ENCODE results near the gene PSMD7.
"Not testable (repeated sequence)": the region's sequence is repeated elsewhere in the genome, so short reads cannot be mapped to it uniquely, and the experiment has no call there.

The PSMD7 gene

GRCh38 chr16:74297145-74297665, 591 bp downstream of the PSMD7 start:
- DNase-seq: peak; percentile 63

- DNase-seq: no peak
Measured at GRCh38 chr16:74298104-74298503, 1.5 kb downstream of the PSMD7 start.

GRCh38 chr16:74302341-74302740, 5.7 kb downstream of the PSMD7 start:
- DNase-seq: no peak

- DNase-seq: no peak
Measured at GRCh38 chr16:74304164-74304834, 7.7 kb downstream of the PSMD7 start.

- no peak for DNase-seq
Measured at GRCh38 chr16:74304835-74305176, 8.2 kb downstream of the PSMD7 start.

- no peak for DNase-seq
Measured at GRCh38 chr16:74305281-74305680, 8.7 kb downstream of the PSMD7 start.

- no peak for DNase-seq
Measured at GRCh38 chr16:74305978-74306784, 9.6 kb downstream of the PSMD7 start.

GRCh38 chr16:74307383-74307782, 10.8 kb downstream of the PSMD7 start:
- DNase-seq: no peak

- no peak for DNase-seq
Measured at GRCh38 chr16:74309789-74310781, 13.5 kb downstream of the PSMD7 start.

- DNase-seq: no peak
Measured at GRCh38 chr16:74315059-74315458, 18.4 kb downstream of the PSMD7 start.

- no peak for DNase-seq
Measured at GRCh38 chr16:74320707-74321106, 24.1 kb downstream of the PSMD7 start.

GRCh38 chr16:74321356-74321755, 24.7 kb downstream of the PSMD7 start:
- no peak for DNase-seq

- DNase-seq: no peak
Measured at GRCh38 chr16:74322301-74322710, 25.7 kb downstream of the PSMD7 start.

- not testable (repeated sequence) for DNase-seq
Measured at GRCh38 chr16:74324777-74325176, 28.2 kb downstream of the PSMD7 start.

GRCh38 chr16:74325641-74326040, 29.0 kb downstream of the PSMD7 start:
- DNase-seq: no peak

GRCh38 chr16:74328346-74328745, 31.7 kb downstream of the PSMD7 start:
- not testable (repeated sequence) for DNase-seq

GRCh38 chr16:74332469-74332868, 35.9 kb downstream of the PSMD7 start:
- DNase-seq: not testable (repeated sequence)

GRCh38 chr16:74337506-74337905, 40.9 kb downstream of the PSMD7 start:
- not testable (repeated sequence) for DNase-seq

GRCh38 chr16:74339226-74339625, 42.6 kb downstream of the PSMD7 start:
- DNase-seq: not testable (repeated sequence)

GRCh38 chr16:74353038-74353437, 56.4 kb downstream of the PSMD7 start:
- DNase-seq: not testable (repeated sequence)

Data from stimulated activated CD4-positive, alpha-beta T cell treated with anti-CD3 and anti-CD28 coated beads, Interleukin-15, amount 100 ng/mL, for 24 hours (primary cell).